Activated T-helper 2 cell treated with anti-CD3 and anti-CD28 coated beads, Interferon-gamma antibody, Interleukin-2, Interleukin-4, amounts not matched to agents 10 μg/mL and 5 μg/mL and 100 μg/mL, durations not matched to agents 14 hours and 24 hours and 36 hours (primary cell): ENCODE data around the gene CDC42BPA. TPM values are rescaled to one million over a fixed set of nuclear protein-coding genes. Genes with fewer than 3 reads are reported as not detected.

Source experiments
- DNase-seq: peaks from one replicate; pipeline ENCODE4 v3.0.0; 2021; ENCODE audit warnings: low spot score
- H3K27ac Mint-ChIP-seq: one replicate; pipeline ENCODE4 v1.8.0; 2021; ENCODE audit warnings: mixed read lengths
- H3K27me3 Mint-ChIP-seq: one replicate; pipeline ENCODE4 v1.8.0; 2021; ENCODE audit warnings: low read depth, mixed read lengths
- H3K36me3 Mint-ChIP-seq: one replicate; pipeline ENCODE4 v1.8.0; 2021; ENCODE audit warnings: low read depth, mixed read lengths
- H3K4me1 Mint-ChIP-seq: one replicate; pipeline ENCODE4 v1.8.0; 2021; ENCODE audit warnings: low read depth, mixed read lengths
- H3K4me3 Mint-ChIP-seq: one replicate; pipeline ENCODE4 v1.8.0; 2021; ENCODE audit warnings: low read depth, mild to moderate bottlenecking, moderate library complexity, mixed read lengths
- H3K9me3 Mint-ChIP-seq: one replicate; pipeline ENCODE4 v1.8.0; 2021; ENCODE audit warnings: mixed read lengths
- intact Hi-C: fragments of 100-400 bp; cut with micrococcal nuclease; formaldehyde crosslinking; loops from one replicate; pipeline ENCODE4 v1.15.1; 2023
- total RNA-seq: library from RNA; stranded (reverse); gene quantifications from 2 replicates; pipeline ENCODE4 v1.2.3, GENCODE V29; 2022

The CDC42BPA gene
- total RNA-seq, 1 donor from 2014 or later: 6.6 TPM

GRCh38 chr1:227312361-227313025, 5.8 kb downstream of the CDC42BPA start:
- H3K4me3 Mint-ChIP-seq: no peak overlapping the region
- intact Hi-C loops: loop anchor here (10.0 kb wide), 1 partner anchor 122 kb away; no protein-coding TSS in a partner anchor
- DNase-seq: no peak
- no peak overlapping the region for H3K27ac Mint-ChIP-seq
- H3K36me3 Mint-ChIP-seq: no peaks in the 10 kb centered on the region
- H3K27me3 Mint-ChIP-seq: peaks cover 29% of the 10 kb centered on the region
- peaks cover 11% of the 10 kb centered on the region for H3K4me1 Mint-ChIP-seq
- H3K9me3 Mint-ChIP-seq: no peaks in the 10 kb centered on the region

GRCh38 chr1:227311389-227312001, 6.8 kb downstream of the CDC42BPA start:
- no peak for DNase-seq
- peaks cover 21% of the 10 kb centered on the region for H3K27me3 Mint-ChIP-seq
- no peaks in the 10 kb centered on the region for H3K9me3 Mint-ChIP-seq
- intact Hi-C loops: loop anchor here (10.0 kb wide), 1 partner anchor 123 kb away; no protein-coding TSS in a partner anchor
- peaks cover 9% of the 10 kb centered on the region for H3K4me1 Mint-ChIP-seq
- H3K27ac Mint-ChIP-seq: no peak overlapping the region
- no peaks in the 10 kb centered on the region for H3K36me3 Mint-ChIP-seq
- H3K4me3 Mint-ChIP-seq: no peak overlapping the region

GRCh38 chr1:227308367-227309336, 9.6 kb downstream of the CDC42BPA start:
- H3K4me3 Mint-ChIP-seq: no peak overlapping the region
- no peaks in the 10 kb centered on the region for H3K36me3 Mint-ChIP-seq
- no peaks in the 10 kb centered on the region for H3K4me1 Mint-ChIP-seq
- no peak overlapping the region for H3K27ac Mint-ChIP-seq
- H3K27me3 Mint-ChIP-seq: peaks cover 8% of the 10 kb centered on the region
- no peak for DNase-seq
- H3K9me3 Mint-ChIP-seq: no peaks in the 10 kb centered on the region
- intact Hi-C loops: no loop called here

GRCh38 chr1:227306689-227307088, 11.6 kb downstream of the CDC42BPA start:
- H3K36me3 Mint-ChIP-seq: no peaks in the 10 kb centered on the region
- no peak overlapping the region for H3K27ac Mint-ChIP-seq
- intact Hi-C loops: no loop called here
- no peaks in the 10 kb centered on the region for H3K9me3 Mint-ChIP-seq
- peaks cover 9% of the 10 kb centered on the region for H3K27me3 Mint-ChIP-seq
- H3K4me1 Mint-ChIP-seq: no peaks in the 10 kb centered on the region
- H3K4me3 Mint-ChIP-seq: no peak overlapping the region
- no peak for DNase-seq

- Mint-ChIP-seq H3K4me1 (no peaks in the 10 kb centered on the region), H3K4me3 (no peak overlapping the region), H3K9me3 (no peaks in the 10 kb centered on the region)
Observed at GRCh38 chr1:227305894-227306626, 12.2 kb downstream of the CDC42BPA start.

GRCh38 chr1:227304665-227305064, 13.6 kb downstream of the CDC42BPA start:
- Mint-ChIP-seq H3K27me3 (peaks cover 11% of the 10 kb centered on the region), H3K36me3 (no peaks in the 10 kb centered on the region), H3K9me3 (no peaks in the 10 kb centered on the region), H3K4me3 (no peak overlapping the region), H3K4me1 (no peaks in the 10 kb centered on the region), H3K27ac (no peak overlapping the region)
- no peak for DNase-seq
- intact Hi-C loops: no loop called here

More at GRCh38 chr1:227305894-227306626, 12.2 kb downstream of the CDC42BPA start:
- Mint-ChIP-seq H3K36me3 (no peaks in the 10 kb centered on the region), H3K27ac (no peak overlapping the region), H3K27me3 (peaks cover 9% of the 10 kb centered on the region)
- intact Hi-C loops: no loop called here
- no peak for DNase-seq

- peaks cover 9% of the 10 kb centered on the region for H3K27me3 Mint-ChIP-seq
- no peak overlapping the region for H3K4me3 Mint-ChIP-seq
- H3K9me3 Mint-ChIP-seq: no peaks in the 10 kb centered on the region
- no peaks in the 10 kb centered on the region for H3K36me3 Mint-ChIP-seq
- intact Hi-C loops: no loop called here
- no peaks in the 10 kb centered on the region for H3K4me1 Mint-ChIP-seq
- no peak for DNase-seq
- no peak overlapping the region for H3K27ac Mint-ChIP-seq
Observed at GRCh38 chr1:227303662-227304061, 14.6 kb downstream of the CDC42BPA start.

GRCh38 chr1:227300682-227301081, 17.6 kb downstream of the CDC42BPA start:
- H3K36me3 Mint-ChIP-seq: no peaks in the 10 kb centered on the region
- DNase-seq: no peak
- H3K4me3 Mint-ChIP-seq: no peak overlapping the region
- H3K9me3 Mint-ChIP-seq: no peaks in the 10 kb centered on the region
- no peak overlapping the region for H3K27ac Mint-ChIP-seq
- H3K27me3 Mint-ChIP-seq: peaks cover 7% of the 10 kb centered on the region
- intact Hi-C loops: no loop called here
- peaks cover 4% of the 10 kb centered on the region for H3K4me1 Mint-ChIP-seq

GRCh38 chr1:227299688-227300087, 18.6 kb downstream of the CDC42BPA start:
- intact Hi-C loops: no loop called here
- Mint-ChIP-seq H3K36me3 (no peaks in the 10 kb centered on the region), H3K9me3 (no peaks in the 10 kb centered on the region), H3K4me1 (peaks cover 4% of the 10 kb centered on the region), H3K27me3 (peaks cover 7% of the 10 kb centered on the region), H3K4me3 (no peak overlapping the region), H3K27ac (no peak overlapping the region)
- DNase-seq: no peak

GRCh38 chr1:227299241-227299627, 19.1 kb downstream of the CDC42BPA start:
- no peaks in the 10 kb centered on the region for H3K9me3 Mint-ChIP-seq
- no peak for DNase-seq
- H3K36me3 Mint-ChIP-seq: no peaks in the 10 kb centered on the region
- peaks cover 4% of the 10 kb centered on the region for H3K4me1 Mint-ChIP-seq
- H3K27ac Mint-ChIP-seq: no peak overlapping the region
- intact Hi-C loops: no loop called here
- H3K4me3 Mint-ChIP-seq: no peak overlapping the region
- peaks cover 7% of the 10 kb centered on the region for H3K27me3 Mint-ChIP-seq

- no peak overlapping the region for H3K27ac Mint-ChIP-seq
- no peaks in the 10 kb centered on the region for H3K9me3 Mint-ChIP-seq
- no peak for DNase-seq
- intact Hi-C loops: no loop called here
- H3K4me1 Mint-ChIP-seq: peaks cover 4% of the 10 kb centered on the region
- H3K4me3 Mint-ChIP-seq: no peak overlapping the region
- no peaks in the 10 kb centered on the region for H3K36me3 Mint-ChIP-seq
- peaks cover 7% of the 10 kb centered on the region for H3K27me3 Mint-ChIP-seq
Observed at GRCh38 chr1:227298512-227299240, 19.6 kb downstream of the CDC42BPA start.
